Esophagus squamous epithelium (tissue), 4 donors: ENCODE measurements around the gene MANEAL.
"Not testable (repeated sequence)": the region's sequence is repeated elsewhere in the genome, so short reads cannot be mapped to it uniquely, and the experiment has no call there.

ENCODE experiments used
- POLR2A ChIP-seq, 4 donors: fragments of 450-650 bp; IDR thresholded peaks; one replicate each; pipeline ENCODE4 v1.6.1; 2017; ENCODE audit warnings: antibody characterized with exemption in 4 of 4, mild to moderate bottlenecking in 4 of 4, moderate library complexity in 3 of 4
- TF ChIP-seq, protein P1 (sequence below), 6 experiments: fragments of 450-650 bp in 4 of 6; fragments of 200-600 bp in 2 of 6; sonication (generic) in 2 of 6; IDR thresholded peaks; one replicate each; pipeline ENCODE4 v1.5.1; 2016 to 2019; ENCODE audit warnings: antibody characterized with exemption in 6 of 6, mild to moderate bottlenecking in 4 of 6, moderate library complexity in 4 of 6

DNA sequence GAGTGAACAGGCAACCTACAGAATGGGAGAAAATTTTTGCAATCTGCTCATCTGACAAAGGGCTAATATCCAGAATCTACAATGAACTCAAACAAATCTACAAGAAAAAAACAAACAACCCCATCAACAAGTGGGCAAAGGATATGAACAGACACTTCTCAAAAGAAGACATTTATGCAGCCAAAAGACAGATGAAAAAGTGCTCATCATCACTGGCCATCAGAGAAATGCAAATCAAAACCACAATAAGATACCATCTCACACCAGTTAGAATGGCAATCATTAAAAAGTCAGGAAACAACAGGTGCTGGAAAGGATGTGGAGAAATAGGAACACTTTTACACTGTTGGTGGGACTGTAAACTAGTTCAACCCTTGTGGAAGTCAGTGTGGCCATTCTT is 22.2 kb upstream of the MANEAL start:
- TF ChIP-seq, protein P1, sequence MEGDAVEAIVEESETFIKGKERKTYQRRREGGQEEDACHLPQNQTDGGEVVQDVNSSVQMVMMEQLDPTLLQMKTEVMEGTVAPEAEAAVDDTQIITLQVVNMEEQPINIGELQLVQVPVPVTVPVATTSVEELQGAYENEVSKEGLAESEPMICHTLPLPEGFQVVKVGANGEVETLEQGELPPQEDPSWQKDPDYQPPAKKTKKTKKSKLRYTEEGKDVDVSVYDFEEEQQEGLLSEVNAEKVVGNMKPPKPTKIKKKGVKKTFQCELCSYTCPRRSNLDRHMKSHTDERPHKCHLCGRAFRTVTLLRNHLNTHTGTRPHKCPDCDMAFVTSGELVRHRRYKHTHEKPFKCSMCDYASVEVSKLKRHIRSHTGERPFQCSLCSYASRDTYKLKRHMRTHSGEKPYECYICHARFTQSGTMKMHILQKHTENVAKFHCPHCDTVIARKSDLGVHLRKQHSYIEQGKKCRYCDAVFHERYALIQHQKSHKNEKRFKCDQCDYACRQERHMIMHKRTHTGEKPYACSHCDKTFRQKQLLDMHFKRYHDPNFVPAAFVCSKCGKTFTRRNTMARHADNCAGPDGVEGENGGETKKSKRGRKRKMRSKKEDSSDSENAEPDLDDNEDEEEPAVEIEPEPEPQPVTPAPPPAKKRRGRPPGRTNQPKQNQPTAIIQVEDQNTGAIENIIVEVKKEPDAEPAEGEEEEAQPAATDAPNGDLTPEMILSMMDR (IDR thresholded peaks at IDR 0.05): not testable (repeated sequence)
- TF ChIP-seq POLR2A (IDR thresholded peaks at IDR 0.05): not testable (repeated sequence)
